HG02981 (cell line): Measurements from ENCODE around the gene SP140.
"Not testable (repeated sequence)": the region's sequence is repeated elsewhere in the genome, so short reads cannot be mapped to it uniquely, and the experiment has no call there.

Experiments
- ATAC-seq: cut with Tn5 transposase; IDR thresholded peaks from one replicate; pipeline ENCODE4 v1.9.1; 2021; ENCODE audit warnings: mild to moderate bottlenecking, moderate library complexity; ENCODE audit not compliant: unreplicated experiment

SP140 gene

DNA sequence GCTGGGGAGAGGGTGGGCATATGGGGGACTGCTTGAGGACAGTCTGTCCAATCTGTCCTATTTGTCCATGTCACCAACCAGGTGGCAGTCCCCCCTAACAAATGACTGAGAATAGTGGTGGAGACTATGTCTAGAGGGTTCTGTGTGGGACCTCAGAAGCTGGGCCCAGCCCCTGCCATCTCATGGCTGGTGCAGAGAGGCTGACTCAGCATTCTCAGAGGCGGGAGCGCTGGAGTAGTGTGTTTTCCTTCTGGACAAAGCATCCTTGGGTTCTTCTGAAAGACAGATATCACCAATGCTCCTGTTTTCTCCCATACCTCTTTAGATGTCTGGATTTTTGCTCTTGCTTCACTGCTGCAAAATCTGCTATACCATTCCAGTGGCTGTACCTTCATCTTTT is 57.4 kb downstream of the SP140 start:
- no peak for ATAC-seq

DNA sequence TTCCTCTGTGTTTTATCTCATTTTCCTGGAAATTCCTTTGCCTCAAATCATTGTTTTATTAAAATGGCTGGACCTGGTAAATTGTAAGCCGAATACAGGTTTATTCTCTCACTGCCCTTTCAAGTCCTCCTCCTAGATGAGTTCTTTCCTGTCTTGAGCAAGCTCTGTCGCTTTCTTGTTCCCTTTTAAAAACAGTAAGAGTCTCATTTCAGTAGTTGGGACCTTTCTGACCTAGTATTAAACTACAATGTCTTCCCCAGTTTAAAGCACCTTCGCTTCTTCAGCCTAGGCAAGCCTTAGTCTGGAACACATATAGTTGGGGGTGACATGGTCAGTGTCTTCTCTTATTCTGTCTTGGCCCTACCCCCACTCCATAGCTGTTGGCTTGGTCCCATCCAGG is 60.5 kb downstream of the SP140 start:
- ATAC-seq = no peak

DNA sequence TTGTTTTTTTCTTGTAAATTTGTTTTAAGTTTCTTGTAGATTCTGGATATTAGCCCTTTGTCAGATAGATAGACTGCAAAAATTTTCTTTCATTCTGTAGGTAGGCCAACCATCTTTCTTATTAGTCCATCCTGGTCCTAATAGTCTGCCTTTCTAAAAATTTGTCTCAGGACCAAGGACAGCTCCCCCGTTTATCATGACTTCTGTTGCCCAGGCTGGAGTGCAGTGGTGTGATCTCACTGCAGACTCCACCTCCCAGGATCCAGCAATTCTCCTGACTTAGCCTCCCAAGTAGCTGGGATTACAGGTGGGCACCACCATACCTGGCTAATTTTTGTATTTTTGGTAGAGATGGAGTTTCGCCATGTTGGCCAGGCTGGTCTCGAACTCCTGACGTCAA is 63.8 kb downstream of the SP140 start:
- not testable (repeated sequence) for ATAC-seq

DNA sequence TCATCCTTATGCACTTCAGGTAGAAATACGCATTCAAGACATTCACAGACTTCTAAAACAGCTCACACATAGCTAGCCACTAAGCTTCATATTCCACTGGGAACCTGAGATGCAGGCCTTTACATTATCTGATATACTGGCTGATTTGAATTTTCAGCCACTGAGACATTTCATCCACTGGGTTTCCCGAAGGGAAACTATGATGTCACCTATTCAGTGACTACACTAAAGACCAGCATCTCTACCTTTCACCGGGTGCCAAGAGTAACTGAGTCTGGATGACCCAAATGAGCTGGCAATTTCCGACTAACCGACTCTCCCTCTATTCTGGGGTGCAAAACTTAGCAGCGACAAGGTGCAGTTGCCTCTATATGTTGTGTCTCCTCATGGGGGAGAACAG is 69.7 kb downstream of the SP140 start:
- ATAC-seq = no peak

DNA sequence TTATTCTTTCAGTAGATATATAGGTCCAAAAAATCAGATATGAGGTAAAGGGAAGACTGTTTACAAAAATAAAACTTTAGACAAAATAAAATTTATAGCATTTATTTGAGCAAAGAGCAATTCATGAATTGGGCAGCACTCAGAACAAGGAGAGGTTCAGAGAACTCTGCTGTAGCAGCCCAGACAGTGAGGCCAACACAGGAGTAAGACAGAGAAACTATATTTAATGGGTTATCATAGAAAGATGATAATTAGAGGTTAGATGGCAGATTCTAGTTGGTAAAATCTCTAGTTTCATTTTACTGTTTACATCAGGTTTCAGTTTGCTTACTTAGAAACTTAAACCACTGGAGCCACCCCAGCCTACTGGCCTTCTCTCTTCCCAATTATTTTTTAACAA is 71.4 kb downstream of the SP140 start:
- no peak for ATAC-seq

DNA sequence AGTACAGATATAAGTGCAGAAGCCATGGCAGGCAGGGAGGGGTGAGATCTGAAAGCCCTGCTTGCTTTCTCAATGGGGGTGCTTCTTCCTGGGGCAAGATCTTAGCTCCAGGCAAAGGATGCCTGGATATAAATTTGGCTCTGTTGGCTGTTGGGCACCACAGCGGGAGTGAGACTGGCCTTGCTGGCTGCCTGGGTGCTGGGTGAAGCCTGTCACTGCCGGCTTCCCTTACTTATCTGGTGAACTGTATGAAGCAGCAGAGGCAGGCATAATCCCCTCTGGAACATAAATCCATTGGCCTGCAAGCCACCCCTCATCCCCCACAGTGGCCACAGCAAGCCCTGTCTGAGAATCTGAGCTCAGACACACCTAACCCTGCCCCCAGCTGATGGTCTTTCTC is 74.1 kb downstream of the SP140 start:
- ATAC-seq = no peak

DNA sequence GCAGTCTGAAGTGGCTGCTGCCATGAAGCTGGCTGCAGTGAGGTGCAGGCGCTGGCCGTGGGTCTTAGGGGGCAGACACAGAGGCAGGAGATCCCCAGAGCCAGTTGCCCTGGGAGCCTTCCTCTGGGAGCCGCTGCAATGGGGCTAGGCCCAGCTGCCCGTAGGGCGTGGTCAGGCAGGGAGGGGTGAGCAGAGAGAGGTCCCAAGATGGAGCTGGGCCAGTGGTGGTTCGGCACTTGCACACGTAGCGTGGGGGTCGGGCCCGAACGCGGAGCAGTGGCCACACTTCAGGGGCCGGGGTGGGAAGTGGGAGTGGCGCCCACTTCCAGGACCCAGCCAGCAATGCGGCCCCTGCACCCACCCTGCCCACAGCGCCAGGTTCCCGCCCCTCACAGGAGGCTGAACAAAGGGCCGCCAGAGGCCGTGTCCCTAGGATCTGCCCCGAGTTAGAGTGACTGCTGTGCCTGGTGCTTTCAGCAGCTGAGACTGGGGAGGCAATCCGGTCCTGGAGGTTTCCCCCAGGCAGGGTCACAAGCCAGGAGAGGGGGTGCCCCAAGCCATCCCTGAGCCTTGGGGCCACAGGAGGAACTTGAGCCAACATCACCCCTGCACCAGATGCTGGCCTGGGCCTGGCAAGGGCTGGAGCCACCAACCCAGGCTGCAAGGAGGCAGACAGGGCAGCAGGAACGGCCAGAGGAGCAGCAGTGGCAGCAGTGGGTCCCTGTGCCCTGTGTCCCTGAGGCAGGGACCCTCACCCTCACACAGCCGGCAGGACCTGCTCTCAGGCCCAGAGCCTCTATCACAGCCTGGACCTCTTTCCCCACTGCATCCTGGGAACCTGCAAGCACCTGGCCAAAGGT is 80.1 kb downstream of the SP140 start:
- ATAC-seq = no peak

DNA sequence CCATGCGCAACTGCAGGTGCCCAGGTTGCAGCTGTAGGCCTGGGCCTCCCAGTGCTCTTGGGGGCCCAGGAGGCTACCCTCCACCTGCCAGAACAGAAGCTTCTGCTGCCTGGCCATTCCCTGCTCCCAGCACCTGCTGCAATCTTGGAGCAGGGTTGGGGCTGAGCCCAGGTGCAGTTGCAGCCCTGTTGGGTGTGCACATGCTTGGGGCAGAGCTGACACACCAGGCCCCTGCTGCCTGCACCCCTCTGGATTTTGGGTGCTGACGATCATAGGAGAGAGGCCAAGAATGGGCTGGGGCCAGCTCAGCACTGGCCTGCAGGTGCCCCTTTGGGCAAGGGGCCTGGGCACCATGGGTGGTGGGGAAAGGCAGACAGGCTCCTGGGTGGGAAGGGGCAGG is 80.9 kb downstream of the SP140 start:
- no peak for ATAC-seq

DNA sequence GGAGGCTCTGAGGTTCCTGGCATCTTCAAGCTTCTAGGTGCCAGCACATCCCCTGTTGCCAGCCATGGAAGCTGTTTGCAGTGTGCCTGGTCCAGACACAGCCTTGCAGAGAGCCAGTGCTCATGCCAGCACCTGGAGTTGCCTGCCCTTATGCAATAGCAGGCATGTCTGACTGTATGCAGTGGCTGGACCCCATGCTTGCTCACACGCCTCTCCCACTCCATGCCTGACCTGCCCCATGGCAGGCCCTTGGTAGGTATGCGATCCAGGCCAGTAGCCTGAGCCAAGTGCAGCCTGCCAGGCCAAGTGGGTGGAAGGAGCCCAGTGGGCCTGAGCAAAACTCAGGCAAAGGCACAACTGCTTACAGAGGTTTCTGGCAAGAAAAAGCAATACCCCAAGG is 81.9 kb downstream of the SP140 start:
- no peak for ATAC-seq

DNA sequence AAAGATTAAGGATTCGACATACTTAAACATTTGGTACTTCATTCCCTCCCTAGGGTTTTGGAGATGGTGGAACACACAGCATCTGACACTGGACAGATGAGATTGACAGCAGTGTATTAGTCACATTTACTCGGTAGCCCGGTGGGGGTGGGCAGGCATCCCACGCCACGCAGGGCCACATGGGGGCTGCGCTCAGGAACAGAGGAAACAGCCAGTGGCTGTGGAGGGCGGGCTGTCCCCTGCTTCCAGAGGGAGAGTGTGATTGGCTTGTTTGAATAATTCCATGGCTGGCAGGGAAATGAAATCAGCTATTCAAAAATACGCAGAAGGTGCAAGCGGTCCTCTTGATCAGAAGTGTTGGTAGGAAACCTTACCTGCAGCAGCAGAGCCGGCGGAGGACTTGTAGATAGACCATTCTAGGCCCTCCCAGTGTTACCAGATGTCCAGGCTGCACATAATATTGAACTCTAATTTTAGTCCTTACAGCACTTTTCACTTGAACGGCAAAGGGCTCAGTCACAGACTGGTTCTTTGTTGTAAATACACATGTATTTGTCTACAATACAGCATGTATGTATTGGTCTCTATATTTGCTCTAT is 83.0 kb downstream of the SP140 start:
- ATAC-seq = no peak

DNA sequence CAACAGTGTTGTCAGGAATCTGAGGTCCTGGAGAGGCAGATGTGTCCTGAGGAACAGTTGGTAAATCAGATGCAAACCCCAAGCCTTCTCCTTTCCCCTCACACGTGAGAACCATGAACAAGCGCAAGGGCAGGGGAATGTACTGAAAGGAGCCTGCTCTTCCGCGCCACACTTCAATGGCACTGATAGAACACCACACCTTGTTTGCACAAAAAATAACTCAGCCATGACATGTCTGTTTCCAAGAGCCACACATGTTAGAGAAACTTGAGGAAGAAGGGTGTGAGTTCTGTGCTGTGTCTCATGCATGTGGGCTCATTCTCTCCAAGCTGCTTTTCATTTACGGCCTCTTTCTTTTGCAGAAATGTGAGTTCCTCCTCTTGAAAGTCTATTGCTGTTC is 85.3 kb downstream of the SP140 start:
- not testable (repeated sequence) for ATAC-seq

DNA sequence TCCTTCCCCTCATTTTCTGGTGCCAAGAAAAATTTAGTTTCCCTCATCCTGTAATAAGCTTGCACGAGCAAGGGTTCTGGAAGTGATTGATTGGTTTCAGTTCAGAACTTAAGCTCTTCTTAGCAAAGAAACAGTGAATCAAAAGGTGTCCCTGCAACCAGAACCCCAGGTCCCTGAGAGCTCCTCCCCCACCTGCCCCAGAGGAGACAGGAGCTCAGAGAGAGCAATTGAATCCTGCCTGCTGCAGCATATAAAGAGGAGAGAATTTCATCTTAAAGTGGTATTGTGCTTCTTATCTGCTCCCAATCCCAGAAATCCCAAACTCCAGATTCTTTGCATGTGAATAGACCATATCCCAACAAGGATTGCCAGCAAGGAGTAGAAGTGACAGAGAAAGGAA is 86.1 kb downstream of the SP140 start:
- not testable (repeated sequence) for ATAC-seq

DNA sequence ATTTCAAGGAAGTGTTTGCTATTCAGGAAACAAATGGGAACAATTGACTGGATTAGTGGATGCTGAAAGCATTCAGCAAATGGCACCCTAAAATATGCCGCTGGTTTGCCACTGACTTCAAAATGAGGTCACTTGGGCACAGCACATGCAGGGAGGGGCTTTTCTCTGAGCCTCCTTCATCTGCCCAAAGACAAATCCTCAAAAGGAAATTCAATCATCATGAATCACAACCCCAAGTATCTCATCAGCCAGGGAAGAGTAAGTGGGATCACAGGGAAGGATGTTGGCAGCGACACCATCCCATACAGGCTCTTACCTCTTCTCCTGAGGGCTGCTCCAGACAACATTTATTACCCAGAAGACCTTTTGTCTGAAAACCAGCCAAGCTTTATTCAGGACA is 87.1 kb downstream of the SP140 start:
- no peak for ATAC-seq

DNA sequence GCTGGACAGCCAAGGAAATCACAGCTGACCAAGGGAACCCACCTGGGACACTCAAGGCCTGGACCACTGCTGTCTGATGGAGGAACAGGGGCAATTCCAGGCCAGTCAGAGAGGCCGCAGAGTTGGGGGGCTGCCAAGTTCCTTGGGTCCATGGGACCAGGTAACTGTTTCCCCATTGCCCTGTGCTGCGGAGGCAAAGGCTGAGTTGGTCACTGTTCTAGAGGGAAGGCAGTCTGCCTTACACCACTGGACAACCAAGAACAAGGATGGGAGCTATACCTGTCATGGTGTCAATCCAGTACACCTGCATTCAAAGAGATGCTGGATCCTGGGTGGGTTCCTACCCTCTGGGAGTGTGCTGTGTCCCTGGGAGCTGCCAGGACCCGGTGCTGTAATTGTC is 91.8 kb downstream of the SP140 start:
- ATAC-seq = no peak

DNA sequence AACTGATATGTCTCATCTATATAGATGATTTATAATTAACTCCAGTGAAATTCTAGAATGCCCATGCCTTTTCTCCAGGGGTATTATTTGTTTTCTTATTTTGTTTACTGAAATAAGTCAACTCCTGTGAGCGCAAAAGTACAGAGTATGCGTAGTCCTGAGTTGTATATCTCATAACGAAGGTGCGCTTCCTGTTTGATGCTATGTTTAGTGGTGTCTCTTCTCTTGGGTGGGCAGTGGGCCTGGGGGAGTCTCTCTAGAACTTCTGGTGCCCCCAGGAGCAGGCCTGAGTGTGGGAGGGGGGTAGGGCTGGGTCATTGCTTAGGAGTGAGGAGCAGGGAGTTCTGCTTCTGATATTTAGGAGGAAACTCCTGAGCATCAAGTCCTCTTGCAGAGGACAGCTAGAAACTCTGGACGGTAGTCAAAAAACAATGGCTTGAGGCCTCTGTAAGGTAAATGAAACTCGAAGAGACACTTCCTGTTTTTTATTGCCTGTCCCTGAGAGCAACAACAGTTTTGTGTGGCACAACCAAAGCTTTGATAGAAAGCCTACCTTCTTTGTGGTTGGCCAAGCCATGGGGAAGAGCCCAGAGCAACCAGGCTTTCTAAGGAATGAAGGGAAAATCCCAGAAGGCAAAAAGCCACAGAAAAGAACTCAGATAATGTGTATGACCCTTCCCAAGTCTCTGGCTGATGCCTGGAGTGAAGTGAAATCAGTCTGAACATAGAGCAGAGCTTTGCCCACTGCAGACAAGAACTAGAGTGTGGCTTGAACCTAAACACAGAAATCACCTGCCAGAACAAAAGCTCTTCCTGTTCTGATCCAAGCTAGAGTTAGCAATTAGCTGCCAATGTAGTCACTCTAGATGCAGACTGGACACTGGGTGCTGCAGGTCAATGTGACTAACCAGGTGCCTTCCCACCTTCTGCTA is 92.9 kb downstream of the SP140 start:
- ATAC-seq = peak; percentile 33

DNA sequence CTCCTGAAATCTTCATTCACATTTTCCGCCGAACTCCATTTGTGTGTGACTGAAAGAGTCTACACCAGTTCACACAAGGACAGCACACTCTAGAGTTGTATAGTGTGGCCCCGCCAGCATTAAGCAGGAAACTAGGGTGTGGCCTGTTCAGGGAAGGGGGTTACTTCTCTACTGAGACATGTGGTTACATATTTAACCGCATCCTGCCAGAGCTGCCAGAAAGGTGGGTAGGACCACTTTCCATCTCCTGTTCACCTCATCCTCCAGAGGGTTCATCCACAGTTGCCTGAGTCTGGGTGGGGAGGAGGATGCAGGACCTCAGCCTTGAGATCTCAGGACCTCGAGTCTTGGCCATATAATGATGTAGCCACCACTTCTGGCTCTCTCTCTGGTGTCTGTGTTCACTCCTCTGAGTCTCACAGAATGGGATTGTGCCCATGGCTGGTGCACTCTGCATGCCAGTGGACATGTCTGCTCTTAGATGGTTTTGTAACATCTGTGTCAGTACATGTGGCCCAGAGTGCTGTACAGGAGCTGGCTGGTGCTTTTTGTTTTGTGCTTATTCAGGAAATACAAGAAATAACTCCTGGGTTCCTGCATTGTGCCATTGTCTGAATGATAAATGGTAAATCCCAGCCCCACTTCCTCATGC is 93.8 kb downstream of the SP140 start:
- peak; percentile 85 for ATAC-seq

DNA sequence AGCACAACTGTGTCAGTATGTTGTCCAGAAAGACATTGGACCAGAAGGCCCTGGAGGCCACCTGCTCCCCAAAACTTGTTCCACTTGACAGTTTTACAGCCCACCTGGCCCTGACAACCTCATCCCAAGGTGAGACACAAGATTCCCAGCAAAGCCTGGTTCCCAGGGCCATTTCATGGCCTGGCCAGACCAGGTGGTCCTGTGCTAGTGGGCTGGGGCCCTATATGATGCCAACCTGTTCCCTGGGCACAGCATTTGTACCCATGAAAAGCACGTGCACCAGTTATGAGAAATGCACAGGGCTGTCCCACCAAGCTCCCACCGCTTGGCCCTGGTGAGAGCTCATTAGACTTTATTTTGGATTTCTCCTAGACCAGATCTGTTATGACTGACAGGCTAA is 95.5 kb downstream of the SP140 start:
- ATAC-seq = no peak

DNA sequence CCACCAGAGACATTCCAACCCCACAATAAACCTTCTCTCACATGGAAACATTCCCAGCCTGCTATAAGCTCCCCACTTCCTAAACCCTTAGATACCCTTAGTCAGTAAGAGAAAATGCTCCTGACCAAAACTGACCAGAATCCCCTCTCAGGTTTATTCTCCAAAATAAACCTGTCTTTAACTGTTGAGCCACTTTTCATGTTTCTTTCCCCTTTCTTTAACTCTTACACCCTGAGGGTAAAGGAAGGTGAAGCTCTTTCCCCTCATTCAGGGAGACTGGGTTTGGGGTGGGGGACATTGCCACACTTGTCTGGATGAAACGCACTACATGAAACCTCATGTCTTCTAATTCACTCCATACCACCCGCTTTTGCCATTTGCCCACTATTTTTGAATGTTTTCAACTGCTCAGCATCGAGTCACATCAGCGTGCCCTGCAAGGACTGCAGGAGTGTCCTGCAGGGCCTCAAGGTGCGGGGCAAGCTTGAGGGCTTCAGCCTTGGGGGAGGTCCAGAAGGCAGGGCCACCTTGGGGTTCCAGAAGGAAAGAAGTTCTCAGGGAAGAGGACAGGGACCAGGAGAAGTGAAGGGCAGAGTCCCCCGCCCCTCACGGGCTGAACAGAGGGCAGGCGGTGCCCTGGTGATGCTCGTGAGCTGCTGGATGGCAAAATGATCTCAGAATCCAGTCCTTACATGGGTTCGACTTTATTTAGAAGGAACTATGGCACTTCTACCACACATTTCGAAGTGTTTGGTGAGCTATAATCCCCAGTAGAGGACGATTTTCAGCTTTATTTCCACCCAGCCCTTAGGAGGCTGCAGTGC is 97.2 kb downstream of the SP140 start:
- no peak for ATAC-seq

DNA sequence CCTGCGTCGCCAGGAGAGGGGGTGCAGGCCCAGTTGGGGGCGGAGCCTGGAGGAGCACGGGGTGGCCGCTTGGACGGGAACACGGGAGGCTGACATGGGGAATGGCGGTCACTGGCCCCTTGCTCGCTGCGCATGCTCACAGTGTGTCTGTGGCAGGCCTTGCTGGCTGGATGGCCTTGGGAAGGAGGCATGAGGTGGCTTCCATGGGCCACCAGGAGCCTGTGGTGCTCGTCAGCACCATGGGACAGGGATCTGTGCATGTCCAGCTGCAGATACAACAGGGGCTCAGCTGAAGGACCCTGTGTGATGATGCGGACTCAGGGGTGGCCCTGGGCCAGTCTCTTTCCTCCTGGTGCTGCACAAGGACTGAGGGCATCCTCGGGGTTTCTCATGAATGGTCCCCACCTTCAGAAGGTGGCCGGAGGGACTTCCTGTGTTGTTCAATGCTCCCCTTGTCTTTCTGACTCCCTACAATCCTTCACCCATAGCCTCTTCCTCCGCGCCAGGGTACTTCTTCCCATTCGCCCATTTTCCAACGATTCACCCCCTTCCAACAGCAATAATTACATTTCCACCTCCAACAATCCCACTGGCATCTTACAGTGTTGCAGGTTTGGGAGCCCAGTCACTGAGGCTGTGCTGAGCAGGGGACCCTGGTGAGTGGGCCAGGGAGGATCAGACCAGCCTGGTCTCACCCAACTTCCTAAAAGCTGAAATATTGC is 98.0 kb downstream of the SP140 start:
- no peak for ATAC-seq

DNA sequence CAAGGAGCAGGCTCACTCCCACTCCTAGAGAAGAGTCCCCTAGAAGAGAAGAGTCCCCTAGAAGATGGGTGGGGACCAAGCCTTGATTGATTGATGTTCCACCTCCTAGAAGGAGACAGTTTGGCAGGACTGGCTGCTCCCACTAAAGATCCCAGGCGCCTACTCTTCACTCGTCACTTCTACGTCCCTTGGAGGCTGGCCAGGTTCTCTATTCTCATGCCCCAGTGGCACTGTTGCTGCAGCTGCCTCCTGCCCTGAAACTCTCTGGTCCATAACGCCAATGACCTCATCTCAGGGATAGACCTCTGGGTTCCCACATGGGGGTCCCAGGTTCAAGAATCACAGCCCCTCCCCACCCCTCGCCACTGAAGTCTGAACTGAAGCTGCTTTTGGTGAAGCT is 99.0 kb downstream of the SP140 start:
- no peak for ATAC-seq
